B cell (primary cell): ENCODE measurements around the gene RAPGEF5. TPM values are rescaled to one million over a fixed set of nuclear protein-coding genes. Genes with fewer than 3 reads are reported as not detected.

Source experiments
- ATAC-seq: fragments of 200-7000 bp; cut with Tn5 transposase; one replicate; pipeline ENCODE4 v1.10.0; 2021; ENCODE audit warnings: low read depth, mild to moderate bottlenecking, moderate number of reproducible peaks, moderate library complexity
- CTCF ChIA-PET: fragments of 350-600 bp; sonication (Branson Sonifier 250); formaldehyde crosslinking; loops from one replicate; lab custom pipeline; 2021; ENCODE audit warnings: antibody characterized with exemption, inconsistent platforms; lab: Charles Lee
- POLR2A ChIA-PET: fragments of 350-600 bp; sonication (Branson Sonifier 250); formaldehyde crosslinking; loops from one replicate; lab custom pipeline; 2021; ENCODE audit warnings: antibody characterized with exemption; lab: Charles Lee
- DNase-seq: peaks from one replicate; pipeline ENCODE4 v3.0.0; 2013
- H2AFZ ChIP-seq: 2 replicates; pipeline ENCODE4 v1.6.1; 2012; ENCODE audit warnings: mild to moderate bottlenecking, low read depth, low read length; ENCODE audit not compliant: insufficient read depth, poor library complexity, severe bottlenecking
- H3K27ac ChIP-seq, 2 donors: 1 replicate in 1 of 2; 2 replicates in 1 of 2; pipeline ENCODE4 v1.5.1; 2012 to 2013; ENCODE audit warnings: low read length in 2 of 2, mild to moderate bottlenecking in 2 of 2, moderate library complexity in 1 of 2
- H3K27me3 ChIP-seq, 4 experiments: fragments of 200-600 bp in 1 of 4; sonication (generic) in 1 of 4; replicated peaks in 1 of 4; 1 replicate in 2 of 4; 2 replicates in 2 of 4; pipeline versions ENCODE4 v1.6.1 to v1.7.0; 2013 to 2016; ENCODE audit warnings: low read length in 3 of 4, mild to moderate bottlenecking in 2 of 4, mixed read lengths in 1 of 4, moderate library complexity in 1 of 4; ENCODE audit not compliant: insufficient read depth in 4 of 4, control insufficient read depth in 3 of 4; ENCODE audit errors: control extremely low read depth in 1 of 4
- H3K36me3 ChIP-seq, 2 experiments: replicated peaks in 1 of 2; 1 replicate in 1 of 2; 2 replicates in 1 of 2; pipeline versions ENCODE4 v1.6.1 to v1.7.1; 2013; ENCODE audit warnings: low read length in 1 of 2; ENCODE audit not compliant: insufficient read depth in 2 of 2, control insufficient read depth in 1 of 2; ENCODE audit errors: control extremely low read depth in 1 of 2, extremely low read depth in 1 of 2
- H3K4me1 ChIP-seq, 2 donors: fragments of 200-600 bp in 1 of 2; sonication (generic) in 1 of 2; 1 replicate in 1 of 2; 2 replicates in 1 of 2; pipeline versions ENCODE4 v1.5.1 to v1.6.1; 2013 to 2017; ENCODE audit warnings: low read length in 2 of 2; ENCODE audit not compliant: control insufficient read depth in 2 of 2, insufficient read depth in 2 of 2
- H3K4me2 ChIP-seq: replicated peaks from 2 replicates; pipeline ENCODE3; 2012; ENCODE audit warnings: mild to moderate bottlenecking, low read depth, low read length; ENCODE audit not compliant: poor library complexity, severe bottlenecking
- H3K4me3 ChIP-seq, 5 experiments: fragments of 200-600 bp in 1 of 5; sonication (generic) in 1 of 5; 1 replicate in 3 of 5; 2 replicates in 2 of 5; pipeline versions ENCODE4 v1.5.1 to v1.7.0; 2011 to 2016; ENCODE audit warnings: low read length in 4 of 5, mild to moderate bottlenecking in 4 of 5, low read depth in 2 of 5, control low read depth in 1 of 5, moderate library complexity in 1 of 5; ENCODE audit not compliant: insufficient read depth in 1 of 5; ENCODE audit errors: control extremely low read depth in 1 of 5, extremely low read depth in 1 of 5
- H3K79me2 ChIP-seq: fragments of 200-600 bp; sonication (generic); one replicate; pipeline ENCODE4 v1.6.0; 2016; ENCODE audit warnings: low read length; ENCODE audit not compliant: control insufficient read depth, insufficient read depth
- H3K9ac ChIP-seq: fragments of 200-600 bp; sonication (generic); 2 replicates; pipeline ENCODE4 v1.6.1; 2017; ENCODE audit warnings: mild to moderate bottlenecking, low read length, moderate library complexity
- H3K9me3 ChIP-seq, 3 donors: one replicate each; pipeline versions ENCODE4 v1.6.1 to v1.7.1; 2013; ENCODE audit warnings: low read length in 2 of 3; ENCODE audit not compliant: control insufficient read depth in 2 of 3, insufficient read depth in 1 of 3; ENCODE audit errors: control extremely low read depth in 1 of 3
- H4K20me1 ChIP-seq: 2 replicates; pipeline ENCODE4 v1.6.0; 2012; ENCODE audit warnings: mild to moderate bottlenecking, low read length; ENCODE audit not compliant: insufficient read depth, control insufficient read depth, poor library complexity, severe bottlenecking
- H3K27ac Mint-ChIP-seq: one replicate; pipeline ENCODE4 v1.8.0; 2021; ENCODE audit warnings: mixed read lengths
- H3K27me3 Mint-ChIP-seq: one replicate; pipeline ENCODE4 v1.8.0; 2021; ENCODE audit warnings: mixed read lengths
- H3K4me1 Mint-ChIP-seq: one replicate; pipeline ENCODE4 v1.8.0; 2021; ENCODE audit warnings: mixed read lengths
- H3K4me3 Mint-ChIP-seq: one replicate; pipeline ENCODE4 v1.8.0; 2021; ENCODE audit warnings: mixed read lengths
- H3K9me3 Mint-ChIP-seq: one replicate; pipeline ENCODE4 v1.8.0; 2022; ENCODE audit warnings: mixed read lengths; ENCODE audit not compliant: insufficient read depth
- EZH2 ChIP-seq: IDR thresholded peaks from 2 replicates; pipeline ENCODE4 v1.6.1; 2012; ENCODE audit warnings: borderline replicate concordance, low read depth, mild to moderate bottlenecking, moderate library complexity, low read length; ENCODE audit not compliant: insufficient read depth, poor library complexity, severe bottlenecking
- WGBS: methylation state at CpG from one replicate; pipeline ENCODE4 v1.1.5; 2013; ENCODE audit warnings: missing lambda C conversion rate; ENCODE audit not compliant: insufficient coverage; 5-methylcytosine and 5-hydroxymethylcytosine counted together
- intact Hi-C: fragments of 100-400 bp; cut with micrococcal nuclease; formaldehyde crosslinking; loops from one replicate; pipeline ENCODE4 v1.10.0; 2022
- polyA plus RNA-seq: library from polyadenylated mRNA; depleted of rRNA; stranded (reverse); fragments of >200 nt; gene quantifications from 2 replicates; pipeline ENCODE4 v1.2.3, GENCODE V29; 2012
- total RNA-seq, 2 donors: library from RNA; stranded (reverse); fragments of 120-200 nt in 1 of 2; gene quantifications; 1 replicate in 1 of 2; 2 replicates in 1 of 2; pipeline versions ENCODE4 v1.2.3 to v1.2.4, GENCODE V29; 2013 to 2022
- TF ChIP-seq, protein P1 (sequence below): fragments of 200-600 bp; IDR thresholded peaks from one replicate; pipeline ENCODE4 v1.8.0; 2022; ENCODE audit warnings: antibody characterized with exemption, mild to moderate bottlenecking

Gene RAPGEF5
- total and polyA plus RNA-seq, 2 donors (not counting 1 experiment from before 2014, with no cell fraction given): 1.5 to 37.6 TPM

- intact Hi-C loops: no loop called here
- H3K9ac ChIP-seq: no peak overlapping the region
- no peaks in the 10 kb centered on the region for H3K36me3 ChIP-seq
- H4K20me1 ChIP-seq: no peaks in the 10 kb centered on the region
- no peak for DNase-seq
- WGBS: 94% methylated on average over 2 of the region's 2 CpGs
- no peak overlapping the region for H3K4me2 ChIP-seq
- no peaks in the 10 kb centered on the region for H3K4me1 Mint-ChIP-seq
- ChIA-PET POLR2A (no interaction called here), CTCF (no interaction called here)
- no peaks in the 10 kb centered on the region for H3K27me3 Mint-ChIP-seq
- H3K4me1 ChIP-seq: no peaks in the 10 kb centered on the region
- no peaks in the 10 kb centered on the region for H3K27me3 ChIP-seq
- no peaks in the 10 kb centered on the region for H3K9me3 ChIP-seq
- no peak overlapping the region for H3K4me3 ChIP-seq
- TF ChIP-seq, protein P1, sequence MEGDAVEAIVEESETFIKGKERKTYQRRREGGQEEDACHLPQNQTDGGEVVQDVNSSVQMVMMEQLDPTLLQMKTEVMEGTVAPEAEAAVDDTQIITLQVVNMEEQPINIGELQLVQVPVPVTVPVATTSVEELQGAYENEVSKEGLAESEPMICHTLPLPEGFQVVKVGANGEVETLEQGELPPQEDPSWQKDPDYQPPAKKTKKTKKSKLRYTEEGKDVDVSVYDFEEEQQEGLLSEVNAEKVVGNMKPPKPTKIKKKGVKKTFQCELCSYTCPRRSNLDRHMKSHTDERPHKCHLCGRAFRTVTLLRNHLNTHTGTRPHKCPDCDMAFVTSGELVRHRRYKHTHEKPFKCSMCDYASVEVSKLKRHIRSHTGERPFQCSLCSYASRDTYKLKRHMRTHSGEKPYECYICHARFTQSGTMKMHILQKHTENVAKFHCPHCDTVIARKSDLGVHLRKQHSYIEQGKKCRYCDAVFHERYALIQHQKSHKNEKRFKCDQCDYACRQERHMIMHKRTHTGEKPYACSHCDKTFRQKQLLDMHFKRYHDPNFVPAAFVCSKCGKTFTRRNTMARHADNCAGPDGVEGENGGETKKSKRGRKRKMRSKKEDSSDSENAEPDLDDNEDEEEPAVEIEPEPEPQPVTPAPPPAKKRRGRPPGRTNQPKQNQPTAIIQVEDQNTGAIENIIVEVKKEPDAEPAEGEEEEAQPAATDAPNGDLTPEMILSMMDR: no peak
- no peak for TF ChIP-seq EZH2
- no peak overlapping the region for H2AFZ ChIP-seq
- no peak overlapping the region for H3K4me3 Mint-ChIP-seq
- peaks cover 5% of the 10 kb centered on the region for H3K9me3 Mint-ChIP-seq
- ATAC-seq: no peak
- H3K79me2 ChIP-seq: no peaks in the 10 kb centered on the region
- no peak overlapping the region for H3K27ac ChIP-seq
- no peak overlapping the region for H3K27ac Mint-ChIP-seq
Measured at GRCh38 chr7:22251281-22251680, 105.7 kb downstream of the RAPGEF5 start.

DNA sequence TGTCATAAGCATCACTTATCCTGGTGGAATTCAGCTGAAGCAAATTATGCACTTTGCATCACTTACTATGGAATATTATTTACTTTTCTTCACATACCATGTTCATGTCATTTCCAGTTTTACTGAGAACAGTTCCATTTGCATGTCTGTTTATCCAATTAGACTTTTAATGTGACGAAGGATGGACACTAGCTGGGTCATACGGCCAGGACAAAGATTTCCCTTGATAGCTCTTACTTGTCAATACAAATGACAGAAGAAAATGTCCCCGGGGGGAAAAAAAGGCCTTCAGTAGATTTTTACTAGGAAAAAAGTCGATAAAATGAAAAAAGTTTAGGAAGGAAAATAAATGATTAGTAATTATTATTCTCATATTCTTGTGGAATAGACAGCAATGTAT lies 106.6 kb downstream of the RAPGEF5 start:
- Histone ChIP-seq H3K36me3 (no peaks in the 10 kb centered on the region), H4K20me1 (no peaks in the 10 kb centered on the region), H3K9ac (no peak overlapping the region), H3K4me2 (no peak overlapping the region), H3K4me3 (no peak overlapping the region), H3K27me3 (no peaks in the 10 kb centered on the region), H3K79me2 (no peaks in the 10 kb centered on the region), H3K27ac (no peak overlapping the region), H3K9me3 (no peaks in the 10 kb centered on the region), H3K4me1 (no peaks in the 10 kb centered on the region), H2AFZ (no peak overlapping the region)
- TF ChIP-seq, protein P1: no peak
- TF ChIP-seq EZH2: no peak
- no peak for DNase-seq
- Mint-ChIP-seq H3K9me3 (peaks cover 8% of the 10 kb centered on the region), H3K27me3 (no peaks in the 10 kb centered on the region), H3K4me3 (no peak overlapping the region), H3K27ac (no peak overlapping the region), H3K4me1 (no peaks in the 10 kb centered on the region)
- ATAC-seq: no peak
- whole genome bisulfite sequencing: no CpG with 5 or more reads among the region's 4 CpGs
- POLR2A ChIA-PET: no interaction called here
- CTCF ChIA-PET: no interaction called here
- intact Hi-C loops: no loop called here
